Non-pigmented ciliary epithelial cell (primary cell): ENCODE measurements around the gene GALNT14.

Experiments
- DNase-seq: peaks from one replicate; pipeline ENCODE4 v3.0.0-alpha.2; 2010; ENCODE audit warnings: low read depth

GALNT14 gene

DNA sequence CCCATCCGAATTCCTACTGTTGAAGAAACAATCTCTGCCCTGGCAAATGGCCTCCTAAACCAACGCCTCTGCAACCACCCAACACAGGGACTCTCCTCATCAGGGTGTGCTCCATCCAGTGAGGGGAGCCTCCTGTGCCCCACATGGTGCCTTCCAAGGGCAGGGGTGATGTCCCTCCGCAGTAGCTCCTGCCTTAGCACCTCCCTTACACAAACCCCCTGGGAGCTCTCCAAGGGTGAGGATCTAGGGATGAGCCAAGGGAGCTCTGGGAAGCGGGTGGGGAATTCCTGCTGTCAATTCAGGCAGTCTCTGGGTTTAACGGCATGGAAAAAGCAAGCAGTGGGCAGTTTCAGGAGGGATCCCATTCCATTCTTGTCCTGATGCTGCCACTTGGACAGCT lies 3.8 kb downstream of the GALNT14 start:
- DNase-seq, result no peak

- DNase-seq, result no peak
Observed at GRCh38 chr2:31132786-31133185, 5.5 kb downstream of the GALNT14 start.

GRCh38 chr2:31131871-31132270 lies 6.4 kb downstream of the GALNT14 start:
- no peak for DNase-seq

DNA sequence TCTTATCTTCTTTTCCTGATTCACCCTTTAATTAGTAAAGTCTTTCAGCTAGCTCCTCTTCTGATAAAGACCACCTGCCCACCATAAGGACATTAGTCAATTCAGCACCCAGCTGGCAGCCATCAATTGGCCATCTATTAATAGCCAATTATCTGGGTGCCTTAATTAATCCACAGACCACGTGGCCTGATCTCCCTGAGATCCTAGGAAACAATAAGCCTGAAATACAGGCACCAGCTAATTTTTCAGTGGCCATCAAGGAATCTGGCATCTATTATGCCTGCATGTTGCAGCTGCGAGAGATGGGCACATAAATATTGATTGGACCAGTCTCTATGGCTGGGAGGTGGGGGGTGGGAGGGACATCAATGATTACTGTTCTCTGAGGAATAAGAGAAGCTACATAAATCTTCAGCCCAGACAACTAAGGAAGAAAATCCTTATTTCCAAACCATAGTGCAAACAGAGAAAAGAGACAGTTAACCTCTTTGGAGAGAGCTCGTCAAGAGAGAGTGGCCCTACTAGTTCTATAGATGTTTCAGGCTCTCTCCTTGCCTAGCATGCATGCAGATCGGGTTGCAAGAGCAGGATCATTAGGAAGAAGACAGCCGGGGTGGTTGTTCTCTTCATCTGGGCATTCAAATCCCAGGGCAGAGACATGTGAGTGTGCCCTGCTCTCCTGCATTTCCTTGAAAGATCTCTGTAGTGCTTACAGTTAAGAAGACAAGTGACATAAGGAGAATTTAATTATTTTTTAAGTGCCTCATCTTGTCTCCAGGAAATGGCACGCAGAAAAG lies 8.7 kb downstream of the GALNT14 start:
- DNase-seq, result no peak

GRCh38 chr2:31127931-31128330 lies 10.3 kb downstream of the GALNT14 start:
- no peak for DNase-seq

GRCh38 chr2:31125918-31126695 lies 12.1 kb downstream of the GALNT14 start:
- DNase-seq, result no peak

GRCh38 chr2:31124904-31125303 lies 13.3 kb downstream of the GALNT14 start:
- no peak for DNase-seq

GRCh38 chr2:31122133-31122532 lies 16.1 kb downstream of the GALNT14 start:
- no peak for DNase-seq

GRCh38 chr2:31113765-31114164 lies 24.5 kb downstream of the GALNT14 start:
- DNase-seq, result no peak

DNA sequence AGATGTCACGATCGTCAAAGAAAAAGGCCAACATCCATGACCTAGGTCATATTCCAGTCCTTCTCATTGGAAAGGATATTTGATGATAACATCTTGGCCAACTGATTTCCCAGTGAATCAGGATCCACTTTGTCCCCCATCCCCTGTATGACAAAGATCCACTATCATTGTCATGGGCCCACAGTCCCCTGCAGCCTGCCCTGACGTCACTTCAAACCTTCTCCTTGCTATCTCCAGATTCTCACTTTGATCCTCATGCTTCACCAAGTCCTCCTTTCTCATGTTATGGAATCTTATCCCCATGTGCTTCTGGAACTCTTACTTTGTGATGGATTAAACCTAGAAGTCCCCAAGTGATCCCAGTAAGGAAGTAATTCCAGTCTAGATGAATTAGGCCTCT lies 25.7 kb downstream of the GALNT14 start:
- DNase-seq, result no peak

DNA sequence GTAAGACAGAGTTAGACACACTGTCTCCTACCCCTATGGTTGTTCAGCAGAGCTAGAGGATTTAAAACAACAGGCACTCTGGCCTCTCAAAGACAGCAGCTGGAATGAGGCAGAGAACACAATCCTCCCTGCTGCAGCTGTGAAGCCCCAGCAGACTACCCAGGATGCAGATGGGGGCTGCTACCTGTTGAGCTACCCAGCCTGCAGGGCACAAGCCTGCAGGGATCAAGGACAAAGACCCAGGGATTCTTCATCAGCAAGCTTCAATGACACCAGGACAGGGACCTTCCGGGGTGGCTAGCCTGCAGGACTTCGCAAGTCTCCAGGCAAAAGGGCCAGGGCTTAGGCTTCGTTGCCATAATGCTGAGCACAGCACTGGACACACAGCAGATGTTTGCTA lies 27.2 kb downstream of the GALNT14 start:
- no peak for DNase-seq

DNA sequence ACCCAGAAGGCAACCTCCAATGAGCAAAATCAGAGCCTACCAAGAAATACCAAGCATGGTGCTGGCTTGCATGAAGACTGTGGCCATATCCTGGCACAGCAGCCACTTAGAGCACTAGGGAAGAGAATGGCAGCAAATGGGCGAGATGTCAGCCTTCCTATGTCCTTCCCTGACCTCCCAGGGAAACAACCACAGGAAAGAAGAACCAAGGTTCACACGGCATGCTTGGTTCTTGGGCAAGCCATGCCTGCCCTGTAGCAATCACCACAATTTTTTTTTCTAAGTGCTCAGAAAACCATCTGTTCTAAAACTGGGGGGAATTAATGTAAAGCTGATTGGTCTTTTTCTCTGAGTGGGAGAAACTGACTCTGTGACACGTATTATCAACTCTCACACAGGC lies 27.8 kb downstream of the GALNT14 start:
- no peak for DNase-seq

GRCh38 chr2:31109633-31110192 lies 28.5 kb downstream of the GALNT14 start:
- DNase-seq, result no peak

DNA sequence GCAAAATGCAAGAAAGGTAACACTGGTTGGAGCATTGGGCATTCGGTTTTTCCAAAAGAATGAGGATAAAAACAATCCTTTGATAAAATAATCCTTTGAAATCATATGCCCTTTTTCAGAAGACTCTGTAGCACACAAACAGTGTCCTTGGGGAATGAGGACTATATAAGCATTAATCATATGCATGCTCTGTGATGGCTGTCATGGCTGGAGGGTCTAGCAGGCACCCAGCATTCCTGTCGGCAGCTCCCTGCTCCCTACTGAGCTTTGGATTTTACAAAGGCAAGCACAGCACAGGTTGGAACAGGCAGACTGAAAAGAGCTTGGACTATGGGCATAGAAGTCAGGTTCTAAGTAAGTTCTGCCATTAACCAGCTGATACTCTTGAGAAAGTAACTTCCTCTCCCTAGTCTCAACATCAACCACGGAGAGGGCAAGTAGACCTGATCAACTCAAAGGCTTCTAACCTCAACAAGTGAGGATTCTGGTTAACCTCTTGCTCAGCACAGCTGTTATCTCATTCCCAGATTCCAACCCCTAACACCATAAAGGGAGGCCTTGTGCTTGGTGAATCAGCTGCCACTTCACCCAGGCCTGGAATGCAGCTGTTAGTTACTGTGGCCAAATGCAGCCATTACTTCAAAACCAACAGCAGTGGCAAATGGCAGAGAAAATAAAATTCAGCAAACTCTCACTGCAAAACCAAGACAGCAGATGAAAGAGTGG lies 29.5 kb downstream of the GALNT14 start:
- no peak for DNase-seq

- DNase-seq, result no peak
Observed at GRCh38 chr2:31107591-31108300, 30.5 kb downstream of the GALNT14 start.

GRCh38 chr2:31101701-31102100 lies 36.5 kb downstream of the GALNT14 start:
- no peak for DNase-seq

DNA sequence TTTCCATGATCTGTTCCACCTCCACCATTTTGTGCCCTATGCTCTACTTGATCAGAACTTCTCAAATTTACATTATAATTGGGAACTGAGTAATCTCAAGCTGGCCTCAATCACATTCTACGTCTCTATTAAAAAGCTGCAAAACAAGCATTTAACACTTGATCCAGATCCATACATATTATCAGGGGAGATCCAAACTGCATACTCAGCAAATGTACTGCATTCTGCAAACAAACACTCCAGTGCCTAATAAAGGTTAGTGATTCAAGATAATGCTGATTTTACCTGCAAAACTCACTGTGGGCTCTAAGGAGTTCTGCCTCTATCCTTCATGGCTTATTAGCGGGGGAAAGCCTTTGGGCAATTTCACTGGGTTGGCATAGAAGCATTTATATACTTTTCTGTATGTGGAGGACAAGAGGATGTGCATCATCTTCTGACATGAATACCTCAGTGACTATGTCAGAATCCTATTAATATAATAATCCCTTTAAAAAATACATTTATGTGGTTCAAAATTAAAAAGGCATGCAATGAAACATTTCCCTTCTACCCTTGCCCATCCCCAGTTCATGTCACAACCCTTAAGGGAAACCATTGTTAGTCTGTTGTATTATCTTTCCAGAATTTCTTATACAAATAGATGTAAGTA lies 40.2 kb downstream of the GALNT14 start:
- DNase-seq, result no peak

- DNase-seq, result no peak
Observed at GRCh38 chr2:31090188-31090587, 48.1 kb downstream of the GALNT14 start.

DNA sequence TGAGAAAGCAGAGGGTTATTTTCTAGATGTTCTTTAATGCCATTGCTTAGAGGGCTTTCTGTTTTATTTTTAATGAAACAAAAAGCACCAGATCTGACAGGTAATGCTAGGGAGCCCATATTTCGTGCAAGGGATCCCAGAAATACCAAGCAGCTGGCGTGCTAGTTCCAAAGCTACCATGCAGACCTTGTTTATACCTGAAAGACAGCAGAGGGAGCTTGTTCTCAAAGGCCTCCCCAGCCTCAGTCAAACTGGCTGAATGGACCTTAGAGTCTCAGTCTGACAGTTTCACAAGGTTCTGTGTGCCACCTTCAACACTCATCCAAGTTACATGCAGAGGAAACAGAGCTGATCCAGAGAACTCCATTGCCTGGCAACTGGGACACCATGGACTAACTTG lies 48.6 kb downstream of the GALNT14 start:
- DNase-seq, result no peak

GRCh38 chr2:31088504-31089195 lies 49.6 kb downstream of the GALNT14 start:
- no peak for DNase-seq

- DNase-seq, result no peak
Observed at GRCh38 chr2:31087491-31087890, 50.7 kb downstream of the GALNT14 start.
